C4-2B (cell line): ENCODE results near the gene POLR1A.
"Not testable (repeated sequence)": the region's sequence is repeated elsewhere in the genome, so short reads cannot be mapped to it uniquely, and the experiment has no call there.

Experiments used
- H3K27ac ChIP-seq: fragments of 450-650 bp; 2 replicates; pipeline ENCODE4 v1.5.1; 2017
- CTCF ChIP-seq: fragments of 450-650 bp; conservative IDR thresholded peaks from 2 replicates; pipeline ENCODE4 v1.5.1; 2017; ENCODE audit warnings: mild to moderate bottlenecking
- ZFX ChIP-seq: fragments of 450-650 bp; IDR thresholded peaks from 2 replicates; pipeline ENCODE4 v1.6.1; 2017

The POLR1A gene

GRCh38 chr2:85992611-85993010, 113.1 kb downstream of the POLR1A start:
- no peak overlapping the region for H3K27ac ChIP-seq
- TF ChIP-seq CTCF (no peak), ZFX (no peak)

DNA sequence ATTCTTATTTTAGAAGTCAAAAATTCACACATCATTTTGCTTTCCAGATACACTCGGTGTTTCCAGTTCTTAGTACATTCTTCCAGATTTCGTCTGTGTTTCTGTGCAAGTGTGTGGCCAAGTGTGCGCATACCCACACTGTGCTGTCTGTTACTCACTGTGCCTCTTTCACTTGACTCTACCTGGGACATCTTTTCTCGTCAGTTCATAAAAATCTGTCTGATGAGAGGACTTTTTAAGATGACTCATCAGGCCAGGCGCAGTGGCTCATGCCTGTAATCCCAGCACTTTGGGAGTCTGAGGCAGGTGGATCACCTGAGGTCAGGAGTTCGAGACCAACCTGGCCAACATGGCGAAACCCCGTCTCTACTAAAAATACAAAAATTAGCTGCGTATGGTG, 113.6 kb downstream of the POLR1A start:
- H3K27ac ChIP-seq, result not testable (repeated sequence)

DNA sequence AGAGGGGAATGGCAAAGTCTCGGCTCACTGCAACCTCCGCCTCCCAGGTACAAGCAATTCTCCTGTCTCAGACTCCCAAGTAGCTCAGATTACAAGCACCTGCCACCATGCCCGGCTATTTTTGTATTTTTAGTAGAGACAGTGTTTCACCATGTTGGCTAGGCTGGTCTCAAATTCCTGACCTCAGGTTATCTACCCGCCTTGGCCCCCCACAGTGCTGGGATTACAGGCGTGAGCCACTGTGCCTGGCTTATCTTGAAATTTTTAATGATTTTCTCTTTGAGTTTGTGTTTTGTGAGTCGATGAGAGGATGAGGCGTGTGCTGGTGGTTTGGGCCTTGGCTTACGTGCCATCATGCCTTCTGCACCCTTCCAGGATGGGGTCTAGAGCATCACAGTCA, 115.6 kb downstream of the POLR1A start:
- TF ChIP-seq ZFX (no peak), CTCF (no peak)
- no peak overlapping the region for H3K27ac ChIP-seq

GRCh38 chr2:85989288-85989865, 116.3 kb downstream of the POLR1A start:
- TF ChIP-seq ZFX (no peak), CTCF (no peak)
- H3K27ac ChIP-seq, result no peak overlapping the region

GRCh38 chr2:85988914-85989270, 116.8 kb downstream of the POLR1A start:
- TF ChIP-seq CTCF, result no peak
- no peak for TF ChIP-seq ZFX
- no peak overlapping the region for H3K27ac ChIP-seq

GRCh38 chr2:85988175-85988913, 117.3 kb downstream of the POLR1A start:
- TF ChIP-seq ZFX, result no peak
- no peak for TF ChIP-seq CTCF
- no peak overlapping the region for H3K27ac ChIP-seq

GRCh38 chr2:85987266-85988174, 118.2 kb downstream of the POLR1A start:
- no peak for TF ChIP-seq CTCF
- no peak for TF ChIP-seq ZFX
- no peak overlapping the region for H3K27ac ChIP-seq
